NCI-H2029 treated with DMSO at 0.1 percent for 48 hours (cell line): ENCODE results near the gene RIPOR1.

Source experiments
- DNase-seq: peaks from one replicate; lab custom pipeline; 2025; lab: John Stamatoyannopoulos, UW

The RIPOR1 gene

DNA sequence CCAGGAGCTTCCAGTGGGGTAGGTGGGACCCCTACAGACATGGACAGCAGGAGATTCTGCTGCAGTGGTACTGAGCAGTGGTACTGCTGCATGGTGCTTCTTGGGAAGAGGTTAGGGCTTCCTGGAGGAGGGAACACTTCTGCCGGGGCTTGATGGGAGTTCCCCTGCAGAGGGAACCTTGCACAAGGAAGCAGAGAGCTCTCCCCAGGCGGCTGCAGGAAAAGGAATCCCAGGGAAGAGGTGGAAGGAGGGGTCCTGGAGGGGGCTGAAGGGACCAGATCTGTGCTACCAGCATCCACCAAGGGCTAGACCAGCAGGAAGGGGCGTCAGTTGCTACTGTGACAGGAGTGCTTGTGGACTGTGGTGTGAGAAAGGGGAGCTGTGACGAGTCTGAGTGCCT lies 10.6 kb downstream of the RIPOR1 start:
- no peak for DNase-seq

DNA sequence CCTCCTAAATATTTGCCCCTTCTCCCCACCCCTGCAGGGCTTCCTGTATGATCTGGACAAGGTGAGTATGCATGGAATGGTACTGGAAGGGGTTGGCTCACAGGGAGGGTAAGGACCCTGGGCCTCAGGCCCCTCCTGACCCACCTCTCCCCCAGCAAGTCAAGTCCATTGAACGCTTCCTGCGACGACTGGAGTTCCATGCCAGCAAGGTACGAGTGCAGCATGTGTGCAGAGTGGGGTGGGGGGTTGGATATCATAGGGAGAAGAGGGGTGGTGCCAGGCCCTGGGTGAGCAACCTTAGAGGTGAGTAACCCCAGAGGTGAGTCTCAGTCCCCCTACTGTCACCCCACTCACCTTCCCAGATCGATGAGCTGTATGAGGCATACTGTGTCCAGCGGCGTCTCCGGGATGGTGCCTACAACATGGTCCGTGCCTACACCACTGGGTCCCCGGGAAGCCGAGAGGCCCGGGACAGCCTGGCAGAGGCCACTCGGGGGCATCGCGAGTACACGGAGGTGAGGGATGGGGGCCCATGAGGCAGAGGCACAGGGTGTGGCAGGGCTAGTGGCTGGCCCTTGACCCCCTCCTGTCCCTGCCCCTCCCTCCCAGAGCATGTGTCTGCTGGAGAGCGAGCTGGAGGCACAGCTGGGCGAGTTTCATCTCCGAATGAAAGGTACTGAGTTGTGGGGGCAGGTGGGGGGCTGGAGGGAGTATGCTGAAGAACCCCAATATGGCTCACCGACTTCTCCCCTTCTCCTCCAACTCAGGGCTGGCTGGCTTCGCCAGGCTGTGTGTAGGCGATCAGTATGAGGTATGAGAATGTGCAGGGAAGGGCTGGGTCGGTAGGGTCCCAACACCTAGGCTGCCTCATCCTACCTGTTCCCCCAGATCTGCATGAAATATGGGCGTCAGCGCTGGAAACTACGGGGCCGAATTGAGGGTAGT lies 11.3 kb downstream of the RIPOR1 start:
- no peak for DNase-seq

DNA sequence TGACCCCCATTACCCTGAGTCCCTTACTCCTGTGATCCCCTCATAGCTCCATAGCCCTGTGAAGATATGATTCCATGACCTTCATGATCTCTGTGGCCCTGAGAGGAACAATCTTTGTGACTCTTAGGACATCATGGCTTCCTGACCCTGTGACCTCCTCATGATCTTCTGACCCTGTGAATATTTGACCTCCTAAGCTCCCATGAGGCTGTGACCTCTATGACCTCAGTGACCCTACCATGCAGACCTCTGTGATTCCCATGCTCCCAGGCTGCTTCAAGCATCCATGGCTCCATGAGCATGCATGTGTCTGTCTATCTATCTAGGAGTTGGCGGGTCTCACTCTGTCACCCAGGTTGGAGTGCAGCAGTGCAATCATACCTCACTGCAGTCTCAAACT lies 12.1 kb downstream of the RIPOR1 start:
- DNase-seq: no peak

DNA sequence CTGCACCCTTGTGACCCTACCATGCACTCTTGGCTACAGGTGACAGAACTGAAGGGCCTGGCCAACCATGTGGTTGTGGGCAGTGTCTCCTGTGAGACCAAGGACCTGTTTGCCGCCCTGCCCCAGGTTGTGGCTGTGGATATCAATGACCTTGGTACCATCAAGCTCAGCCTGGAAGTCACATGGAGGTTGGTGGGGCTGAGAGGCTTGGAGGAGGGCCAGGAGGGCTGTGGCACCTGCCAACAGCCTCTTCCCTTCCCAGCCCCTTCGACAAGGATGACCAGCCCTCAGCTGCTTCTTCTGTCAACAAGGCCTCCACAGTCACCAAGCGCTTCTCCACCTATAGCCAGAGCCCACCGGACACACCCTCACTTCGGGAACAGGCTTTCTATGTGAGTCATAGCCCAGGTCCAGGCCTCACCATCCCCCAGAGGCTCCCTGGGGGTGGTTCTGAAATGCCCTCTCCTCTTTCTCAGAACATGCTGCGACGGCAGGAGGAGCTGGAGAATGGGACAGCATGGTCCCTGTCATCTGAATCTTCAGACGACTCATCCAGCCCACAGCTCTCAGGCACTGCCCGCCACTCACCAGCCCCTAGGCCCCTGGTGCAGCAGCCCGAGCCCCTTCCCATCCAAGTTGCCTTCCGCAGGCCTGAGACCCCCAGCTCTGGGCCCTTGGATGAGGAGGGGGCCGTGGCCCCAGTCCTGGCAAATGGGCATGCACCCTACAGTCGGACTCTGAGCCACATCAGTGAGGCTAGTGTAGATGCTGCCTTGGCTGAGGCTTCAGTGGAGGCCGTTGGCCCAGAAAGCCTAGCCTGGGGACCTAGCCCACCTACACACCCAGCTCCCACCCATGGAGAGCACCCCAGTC lies 13.0 kb downstream of the RIPOR1 start:
- peak; percentile 66 for DNase-seq

DNA sequence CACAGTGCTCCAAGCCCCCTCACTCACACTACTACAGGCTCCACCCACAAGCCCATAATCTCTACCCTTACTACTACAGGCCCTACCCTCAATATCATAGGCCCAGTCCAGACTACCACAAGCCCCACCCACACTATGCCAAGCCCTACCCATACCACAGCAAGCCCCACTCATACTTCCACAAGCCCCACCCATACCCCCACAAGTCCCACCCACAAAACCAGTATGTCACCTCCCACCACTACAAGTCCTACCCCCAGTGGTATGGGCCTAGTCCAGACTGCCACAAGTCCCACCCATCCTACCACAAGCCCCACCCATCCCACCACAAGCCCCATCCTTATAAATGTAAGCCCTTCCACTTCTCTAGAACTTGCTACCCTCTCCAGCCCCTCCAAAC lies 13.8 kb downstream of the RIPOR1 start:
- no peak for DNase-seq

DNA sequence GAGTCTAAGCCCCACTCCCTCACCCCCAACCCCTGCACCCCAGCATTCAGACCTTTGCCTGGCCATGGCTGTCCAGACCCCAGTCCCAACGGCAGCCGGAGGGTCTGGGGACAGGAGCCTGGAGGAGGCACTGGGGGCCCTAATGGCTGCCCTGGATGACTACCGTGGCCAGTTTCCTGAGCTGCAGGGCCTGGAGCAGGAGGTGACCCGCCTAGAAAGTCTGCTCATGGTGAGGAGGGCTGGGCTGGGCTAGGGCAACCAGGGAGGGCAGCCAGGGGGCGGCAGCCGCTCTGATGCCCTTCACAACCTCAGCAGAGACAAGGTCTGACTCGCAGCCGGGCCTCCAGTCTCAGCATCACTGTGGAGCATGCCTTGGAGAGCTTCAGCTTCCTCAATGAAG lies 14.4 kb downstream of the RIPOR1 start:
- no peak for DNase-seq

DNA sequence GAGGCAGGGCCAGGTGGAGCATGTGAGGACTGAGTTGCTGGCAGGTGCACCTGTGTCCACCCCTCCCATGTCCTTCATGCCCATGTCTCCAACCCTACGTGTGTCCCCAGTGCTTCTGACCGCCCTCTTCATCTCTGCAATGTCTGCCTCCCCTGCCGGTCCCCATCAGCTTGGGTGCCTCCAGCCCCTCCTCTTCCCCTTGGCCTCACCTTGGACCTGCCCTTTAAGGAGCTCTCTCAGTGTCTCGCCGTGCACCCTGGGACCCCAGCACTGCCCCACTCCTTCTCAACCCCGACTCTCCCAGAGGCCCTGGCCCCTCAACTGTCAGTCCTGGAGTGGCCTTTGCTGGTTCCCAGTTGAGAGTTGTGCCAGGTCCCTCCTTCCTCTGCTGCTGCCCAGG lies 15.0 kb downstream of the RIPOR1 start:
- DNase-seq: no peak

DNA sequence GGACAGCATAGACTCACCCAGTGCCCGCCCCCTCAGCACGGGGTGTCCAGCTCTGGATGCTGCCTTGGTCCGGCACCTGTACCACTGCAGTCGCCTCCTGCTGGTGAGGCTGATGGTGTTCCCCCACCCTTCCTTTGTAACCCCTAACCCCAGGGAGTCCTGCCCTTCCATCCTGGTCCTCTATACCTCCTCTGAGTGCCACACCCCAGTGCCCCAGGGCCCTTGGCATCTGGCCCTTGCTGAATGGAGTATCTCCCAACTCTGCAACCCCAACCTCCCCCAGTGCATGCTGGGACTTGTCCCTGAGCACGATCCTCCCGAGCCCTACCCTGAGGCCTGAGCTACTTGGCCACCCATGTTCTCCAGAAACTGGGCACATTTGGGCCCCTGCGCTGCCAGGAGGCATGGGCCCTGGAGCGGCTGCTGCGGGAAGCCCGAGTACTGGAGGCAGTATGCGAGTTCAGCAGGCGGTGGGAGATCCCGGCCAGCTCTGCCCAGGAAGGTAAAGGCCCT lies 15.8 kb downstream of the RIPOR1 start:
- DNase-seq: no peak

DNA sequence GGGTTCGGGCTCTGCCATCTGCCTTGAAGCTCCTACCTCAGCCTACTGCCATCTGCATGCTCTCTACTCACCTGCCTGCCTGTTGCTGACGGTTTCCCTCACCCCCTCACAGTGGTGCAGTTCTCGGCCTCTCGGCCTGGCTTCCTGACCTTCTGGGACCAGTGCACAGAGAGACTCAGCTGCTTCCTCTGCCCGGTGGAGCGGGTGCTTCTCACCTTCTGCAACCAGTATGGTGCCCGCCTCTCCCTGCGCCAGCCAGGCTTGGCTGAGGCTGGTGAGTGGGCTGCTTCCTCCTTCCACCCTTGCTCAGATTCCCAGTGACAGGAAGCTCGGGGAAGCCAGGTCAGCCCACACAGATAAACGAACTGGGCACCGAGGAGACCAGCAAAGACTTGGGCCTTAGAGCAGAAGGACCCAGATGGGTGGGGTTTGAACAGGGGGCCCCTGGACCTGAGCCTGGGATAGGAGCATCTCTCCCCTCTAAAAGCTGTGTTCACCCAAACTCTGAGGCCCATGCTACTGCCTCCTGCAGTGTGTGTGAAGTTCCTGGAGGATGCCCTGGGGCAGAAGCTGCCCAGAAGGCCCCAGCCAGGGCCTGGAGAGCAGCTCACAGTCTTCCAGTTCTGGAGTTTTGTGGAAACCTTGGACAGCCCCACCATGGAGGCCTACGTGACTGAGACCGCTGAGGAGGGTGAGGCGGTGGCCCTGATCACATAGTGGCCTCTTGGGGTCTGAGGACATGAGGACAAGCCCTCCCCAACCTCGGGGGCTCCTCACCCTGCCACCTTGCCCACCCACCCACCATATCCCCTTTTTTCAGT lies 16.4 kb downstream of the RIPOR1 start:
- no peak for DNase-seq

DNA sequence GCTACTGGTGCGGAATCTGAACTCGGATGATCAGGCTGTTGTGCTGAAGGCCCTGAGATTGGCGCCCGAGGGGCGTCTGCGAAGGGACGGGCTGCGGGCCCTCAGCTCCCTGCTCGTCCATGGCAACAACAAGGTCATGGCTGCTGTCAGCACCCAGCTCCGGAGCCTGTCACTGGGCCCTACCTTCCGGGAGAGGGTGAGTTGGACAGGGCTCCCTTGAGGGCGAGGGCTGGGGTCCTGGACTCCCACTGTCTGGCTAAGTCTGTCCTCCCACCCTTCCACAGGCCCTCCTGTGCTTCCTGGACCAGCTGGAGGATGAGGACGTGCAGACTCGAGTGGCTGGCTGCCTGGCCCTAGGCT lies 17.0 kb downstream of the RIPOR1 start:
- DNase-seq: no peak

DNA sequence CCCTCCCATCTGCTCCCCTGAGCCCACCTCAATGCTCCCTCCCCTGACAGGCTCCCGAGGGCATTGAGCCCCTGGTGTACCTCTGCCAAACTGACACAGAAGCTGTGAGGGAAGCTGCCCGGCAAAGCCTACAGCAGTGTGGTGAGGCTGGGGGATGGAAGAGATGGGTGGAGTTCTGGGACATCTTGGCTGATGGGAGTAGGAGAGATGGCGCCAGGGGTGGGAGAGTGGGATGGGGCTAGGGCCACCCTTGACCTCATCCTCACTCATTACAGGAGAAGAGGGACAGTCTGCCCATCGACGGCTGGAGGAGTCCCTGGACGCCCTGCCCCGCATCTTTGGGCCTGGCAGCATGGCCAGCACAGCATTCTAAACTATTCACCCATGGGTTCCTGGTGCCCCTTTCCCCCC lies 17.5 kb downstream of the RIPOR1 start:
- no peak for DNase-seq

DNA sequence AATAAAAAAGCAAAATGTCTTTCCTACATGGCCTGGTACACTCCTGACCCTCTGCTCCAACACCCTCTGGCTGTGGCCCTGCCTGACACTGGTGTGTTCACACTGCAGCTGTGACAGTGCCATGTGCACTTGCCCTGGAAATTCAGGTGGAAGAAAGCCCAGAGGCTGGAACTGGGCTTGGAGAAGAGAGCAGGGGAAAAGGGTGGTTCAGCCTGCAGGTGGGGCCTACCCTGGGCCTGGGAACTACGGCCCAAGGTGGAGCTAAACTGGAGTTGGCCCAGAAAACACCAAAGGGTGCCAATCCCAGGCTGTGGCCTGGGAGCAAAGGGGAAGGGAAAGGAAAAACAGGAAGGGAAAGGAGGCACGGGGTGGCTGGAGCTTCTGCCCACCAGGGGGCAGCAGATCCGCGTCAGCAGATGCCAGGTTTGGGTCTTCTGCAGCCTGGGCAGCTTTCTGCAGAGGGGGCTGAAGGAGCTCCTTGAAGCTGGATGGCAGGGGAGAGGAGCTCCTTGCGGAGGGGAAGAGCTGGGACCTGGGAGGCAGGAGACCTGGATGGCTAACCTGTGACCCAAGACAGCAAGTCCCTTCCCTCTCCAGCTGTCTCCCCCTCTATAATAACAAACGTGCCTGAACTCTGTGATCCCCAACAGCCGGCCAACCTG lies 18.3 kb downstream of the RIPOR1 start:
- no peak for DNase-seq

DNA sequence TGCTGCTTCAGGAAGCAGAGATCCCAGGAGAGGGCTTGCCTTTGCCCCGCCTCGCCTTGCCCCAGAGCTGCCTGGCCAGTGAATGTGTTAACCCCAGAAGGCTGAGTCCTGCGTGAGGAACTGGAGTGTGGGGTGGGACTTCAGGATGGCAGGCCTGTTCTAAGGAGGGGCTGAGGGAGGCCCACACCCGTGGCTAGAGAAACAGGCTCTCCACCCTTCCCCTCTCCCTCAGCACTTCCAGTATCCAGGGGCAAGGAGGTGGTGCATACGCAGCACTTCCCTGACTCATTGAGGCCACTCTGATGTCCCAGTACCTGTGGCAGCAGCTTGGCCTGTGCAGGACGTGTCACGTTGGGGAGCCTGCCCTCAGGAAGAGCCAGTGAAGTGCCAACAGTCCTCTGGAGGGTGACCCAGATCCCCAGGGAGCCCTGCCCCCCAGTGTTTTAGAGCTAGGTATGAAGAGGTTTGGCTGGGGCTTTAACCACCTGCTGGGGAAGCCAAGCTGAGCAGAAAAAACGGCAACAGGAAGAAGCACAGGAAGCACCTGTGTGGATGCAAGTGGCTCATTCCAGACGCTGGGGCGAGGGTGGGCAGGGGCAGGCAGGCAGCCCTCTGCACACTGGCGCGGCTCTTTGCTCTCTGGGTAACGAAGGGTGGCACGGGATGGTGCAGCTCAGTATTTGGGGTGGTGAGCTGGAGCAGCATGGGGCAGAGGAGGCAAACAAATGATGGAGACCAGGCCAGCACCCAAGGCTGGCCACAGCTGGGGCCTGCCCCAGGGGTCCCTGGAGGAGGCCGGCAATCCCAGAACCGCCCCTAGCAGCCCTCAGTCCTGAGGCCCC lies 19.0 kb downstream of the RIPOR1 start:
- DNase-seq: no peak

DNA sequence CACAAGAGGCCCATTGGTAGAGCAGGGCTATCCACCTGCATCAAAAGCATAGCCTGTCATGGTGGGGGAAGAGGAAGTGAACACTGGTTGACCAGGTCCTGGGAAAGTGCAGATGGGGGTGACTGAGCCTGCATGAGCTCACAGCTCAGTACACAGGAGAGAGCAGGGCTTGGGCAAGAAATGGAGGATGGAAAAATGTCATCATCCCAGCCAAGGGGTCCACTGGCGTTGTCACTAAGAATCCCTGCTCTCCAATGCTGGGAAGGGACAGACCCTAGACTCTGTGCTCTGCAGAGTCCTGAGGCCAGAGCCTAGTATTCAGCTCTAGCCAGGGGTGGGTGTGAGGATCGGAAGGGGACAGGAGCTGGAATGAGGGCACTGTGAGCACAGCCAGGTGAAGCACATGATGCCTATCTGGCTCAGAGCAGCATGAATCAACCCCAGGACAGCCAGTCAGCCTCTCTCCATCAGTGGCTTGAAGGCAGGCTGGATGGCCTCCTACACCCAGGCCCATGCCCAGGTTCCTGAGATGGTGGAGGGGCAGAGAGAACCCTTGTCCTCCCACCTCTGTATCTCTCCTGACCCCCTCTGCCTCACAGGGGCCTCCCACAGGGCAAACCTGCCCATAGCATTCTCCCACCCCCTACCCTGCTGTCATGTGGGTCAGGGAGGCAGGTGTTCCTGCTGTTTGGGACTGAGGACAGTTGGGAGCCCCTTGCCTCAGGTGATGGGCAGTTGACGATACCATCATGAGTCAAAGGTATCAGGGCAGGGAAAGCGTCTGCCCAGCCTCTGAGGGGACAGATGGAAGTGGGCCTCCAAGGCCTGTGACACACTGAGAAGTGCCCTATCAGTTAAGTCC lies 19.9 kb downstream of the RIPOR1 start:
- DNase-seq: no peak

DNA sequence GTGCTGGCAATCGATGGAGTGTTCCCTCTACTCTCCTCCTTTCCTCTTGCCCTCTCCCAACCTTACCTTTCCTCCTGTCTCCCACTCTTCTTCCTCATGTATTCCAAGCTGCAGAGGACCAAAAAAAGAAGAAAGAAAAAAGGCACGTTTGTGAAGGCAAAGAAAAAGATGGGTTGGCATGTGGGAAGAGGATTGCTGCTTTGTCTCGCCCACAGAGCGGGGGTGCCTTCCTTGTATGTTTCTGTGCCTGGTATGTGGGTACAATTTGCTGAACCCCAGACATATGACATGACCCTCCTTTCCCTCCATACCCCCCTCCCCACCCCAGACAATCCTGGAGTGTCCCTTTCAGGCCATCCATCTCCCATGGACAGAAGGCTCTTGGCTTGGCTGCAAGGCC lies 20.6 kb downstream of the RIPOR1 start:
- DNase-seq: no peak

DNA sequence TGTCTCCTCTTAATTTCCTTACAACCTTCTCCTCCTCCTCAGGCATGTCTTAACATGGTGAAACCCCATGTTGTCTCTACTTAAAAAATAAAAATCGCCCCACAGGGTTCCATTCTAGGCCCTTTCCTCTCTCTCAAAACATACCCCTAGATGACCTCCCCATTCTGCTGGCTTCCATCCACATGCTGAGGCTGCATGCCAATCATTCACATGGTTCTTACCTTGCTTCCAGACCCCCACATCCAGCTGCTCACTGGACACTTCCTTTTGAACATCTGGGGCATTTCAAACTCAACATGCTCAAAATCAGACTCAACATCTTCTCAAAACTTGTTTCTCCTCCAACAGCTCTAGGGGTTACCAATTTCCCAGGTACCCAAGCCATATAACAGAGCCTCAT lies 21.3 kb downstream of the RIPOR1 start:
- no peak for DNase-seq

DNA sequence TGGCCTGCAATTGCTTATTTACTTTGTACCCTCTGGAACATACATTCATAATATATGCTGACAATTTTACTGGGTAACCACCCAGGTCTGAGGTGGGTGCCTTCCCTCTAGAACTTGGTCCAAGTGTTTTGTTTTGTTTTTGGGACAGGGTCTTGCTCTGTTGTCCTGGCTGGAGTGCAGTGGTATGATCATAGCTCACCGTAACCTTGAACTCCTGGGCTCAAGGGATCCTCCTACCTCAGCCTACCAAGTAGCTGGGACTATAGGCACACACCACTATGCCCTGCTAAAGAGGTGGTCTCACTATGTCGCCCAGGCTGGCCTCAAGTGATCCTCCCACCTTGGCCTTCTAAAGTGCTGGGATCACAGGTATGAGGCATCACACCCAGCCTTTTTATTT lies 22.5 kb downstream of the RIPOR1 start:
- DNase-seq: no peak

DNA sequence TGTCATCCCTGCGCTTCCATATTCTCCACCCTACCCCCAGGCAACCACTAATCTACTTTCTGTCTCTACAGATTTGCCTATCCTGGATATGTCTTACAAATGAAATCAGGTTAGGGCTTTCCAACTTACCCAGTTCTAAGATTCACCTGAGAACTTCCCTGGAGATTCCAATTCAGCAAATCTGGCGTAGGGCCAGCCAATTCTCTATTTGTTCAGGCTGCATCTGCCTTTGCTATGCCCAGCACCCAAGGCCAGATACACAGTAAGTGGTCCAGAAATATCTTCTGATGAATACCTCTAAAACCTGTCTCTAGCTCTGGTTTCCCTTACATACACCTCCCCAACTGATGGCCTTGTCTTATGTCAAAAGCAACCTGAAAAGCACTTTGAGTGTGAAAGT lies 23.3 kb downstream of the RIPOR1 start:
- DNase-seq: no peak

DNA sequence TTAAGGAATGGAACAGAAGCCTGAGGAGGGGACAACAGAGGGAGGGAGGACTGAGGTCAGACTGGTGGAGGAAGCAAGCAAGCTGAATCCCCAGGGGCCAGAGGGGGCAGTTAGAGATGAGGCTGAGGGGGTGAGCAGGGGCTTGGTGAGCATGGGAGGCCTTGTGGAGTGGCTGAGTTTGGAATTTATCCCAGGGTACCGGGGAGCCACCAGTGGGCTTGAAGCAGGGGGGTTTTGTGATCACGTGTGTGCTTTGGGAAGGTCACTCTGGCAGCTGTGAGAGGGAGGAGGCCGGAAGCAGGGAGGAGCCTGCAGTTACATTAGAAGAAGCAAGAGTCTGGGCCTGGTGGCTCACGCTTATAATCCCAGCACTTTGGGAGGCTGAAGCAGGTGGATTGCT lies 23.8 kb downstream of the RIPOR1 start:
- no peak for DNase-seq

DNA sequence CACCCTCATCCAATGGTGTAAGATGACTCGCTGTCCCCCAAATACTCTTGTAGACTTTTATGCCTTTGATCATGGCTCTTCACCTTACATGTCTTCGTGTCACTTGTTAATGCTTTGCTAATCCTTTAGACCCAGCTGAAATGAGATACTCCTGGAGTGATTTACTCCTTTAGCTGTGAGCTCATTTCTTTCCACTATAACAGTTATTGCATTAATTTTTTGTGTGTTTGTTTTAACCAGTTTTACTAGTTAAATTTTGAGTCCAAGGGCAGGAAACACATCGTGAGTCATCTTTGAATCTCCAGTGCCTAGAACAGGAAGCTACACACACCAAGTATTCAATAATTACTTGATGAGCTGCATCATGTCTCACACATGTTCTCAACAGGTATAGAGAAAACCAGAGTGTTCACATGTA lies 27.2 kb downstream of the RIPOR1 start:
- no peak for DNase-seq
